OCI-LY1 (cell line): Measurements from ENCODE around the gene KCNH1.

ENCODE experiments used
- CTCF ChIP-seq: fragments of 200-600 bp; sonication (generic), shearing (Covaris generic); IDR thresholded peaks from 2 replicates; pipeline ENCODE4 v1.5.1; 2017; ENCODE audit warnings: mild to moderate bottlenecking, antibody characterized with exemption, low read length, moderate library complexity, mixed read lengths
- EZH2 ChIP-seq: fragments of 200-600 bp; sonication (generic), shearing (Covaris generic); IDR thresholded peaks from 2 replicates; pipeline ENCODE4 v1.8.0; 2017; ENCODE audit warnings: borderline replicate concordance, mixed run types, mild to moderate bottlenecking, antibody characterized with exemption, low read length, moderate library complexity, mixed read lengths

GRCh38 chr1:210687582-210688279 lies 446.2 kb downstream of the KCNH1 start:
- no peak for TF ChIP-seq CTCF
- TF ChIP-seq EZH2, result no peak
